ENCODE results near the gene GNL1. TPM values are rescaled to one million over a fixed set of nuclear protein-coding genes. Genes with fewer than 3 reads are reported as not detected.

Gene GNL1
- total RNA-seq, 1 experiment from 2014 or later, result 34.7 TPM

DNA sequence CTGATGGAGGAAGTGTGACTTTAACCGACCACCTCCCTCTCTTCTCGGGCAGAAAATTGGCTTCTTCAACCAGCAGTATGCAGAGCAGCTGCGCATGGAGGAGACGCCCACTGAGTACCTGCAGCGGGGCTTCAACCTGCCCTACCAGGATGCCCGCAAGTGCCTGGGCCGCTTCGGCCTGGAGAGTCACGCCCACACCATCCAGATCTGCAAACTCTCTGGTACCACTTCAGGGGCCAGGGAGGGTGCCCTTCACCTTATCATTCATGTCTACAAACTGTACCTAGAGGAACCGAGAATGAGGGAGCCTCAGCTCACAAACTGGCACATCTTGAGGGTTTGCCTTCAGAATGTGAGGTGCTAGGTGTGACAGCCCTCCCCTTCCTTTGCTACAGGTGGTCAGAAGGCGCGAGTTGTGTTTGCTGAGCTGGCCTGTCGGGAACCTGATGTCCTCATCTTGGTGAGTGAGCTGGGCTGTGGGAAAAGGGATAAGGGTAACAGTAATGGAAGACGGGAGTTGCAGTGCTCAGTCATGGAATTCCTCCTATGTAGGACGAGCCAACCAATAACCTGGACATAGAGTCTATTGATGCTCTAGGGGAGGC, 33.6 kb upstream of the GNL1 start:
- Histone ChIP-seq H3K9ac (ENCODE audit: low read length) (no peak overlapping the region), H3K27me3 (ENCODE audit: low read length) (no peaks in the 10 kb centered on the region), H2AFZ (ENCODE audit: low read length) (no peak overlapping the region), H4K20me1 (ENCODE audit: low read length) (peaks cover 7% of the 10 kb centered on the region; the same call in 1 of the 2 replicates), H3F3A (ENCODE audit: low read length, unreplicated experiment) (peaks cover 6% of the 10 kb centered on the region), H3K79me2 (ENCODE audit: low read length) (peaks cover 13% of the 10 kb centered on the region), H3K9me2 (replicated peaks; ENCODE audit: low read length) (no peaks in the 10 kb centered on the region), H3K9me3 (ENCODE audit: low read length) (no peaks in the 10 kb centered on the region), H3K4me3 (ENCODE audit: low read length) (no peak overlapping the region), H3K27ac (ENCODE audit: low read length) (no peak overlapping the region), H3K4me1 (ENCODE audit: insufficient read depth, low read length) (peaks cover 28% of the 10 kb centered on the region), H3K4me2 (ENCODE audit: low read length) (no peak overlapping the region), H3K36me3 (ENCODE audit: low read depth, low read length) (peaks cover 59% of the 10 kb centered on the region)
- intact Hi-C loops (cut with micrococcal nuclease), result no loop called here
- no peak for ATAC-seq
- BruUV-seq (replicated peaks), result no TSS peak
- ChIA-PET POLR2A (ENCODE audit: unreplicated experiment) (no interaction called here), CTCF (no interaction called here)
- no peak for TF ChIP-seq EZH2 (IDR thresholded peaks at IDR 0.05; ENCODE audit: low read length, unreplicated experiment)
- no peak for TF ChIP-seq EZH2phosphoT487 (IDR thresholded peaks at IDR 0.05; ENCODE audit: borderline replicate concordance, low read length)
- TF ChIP-seq, protein P1, sequence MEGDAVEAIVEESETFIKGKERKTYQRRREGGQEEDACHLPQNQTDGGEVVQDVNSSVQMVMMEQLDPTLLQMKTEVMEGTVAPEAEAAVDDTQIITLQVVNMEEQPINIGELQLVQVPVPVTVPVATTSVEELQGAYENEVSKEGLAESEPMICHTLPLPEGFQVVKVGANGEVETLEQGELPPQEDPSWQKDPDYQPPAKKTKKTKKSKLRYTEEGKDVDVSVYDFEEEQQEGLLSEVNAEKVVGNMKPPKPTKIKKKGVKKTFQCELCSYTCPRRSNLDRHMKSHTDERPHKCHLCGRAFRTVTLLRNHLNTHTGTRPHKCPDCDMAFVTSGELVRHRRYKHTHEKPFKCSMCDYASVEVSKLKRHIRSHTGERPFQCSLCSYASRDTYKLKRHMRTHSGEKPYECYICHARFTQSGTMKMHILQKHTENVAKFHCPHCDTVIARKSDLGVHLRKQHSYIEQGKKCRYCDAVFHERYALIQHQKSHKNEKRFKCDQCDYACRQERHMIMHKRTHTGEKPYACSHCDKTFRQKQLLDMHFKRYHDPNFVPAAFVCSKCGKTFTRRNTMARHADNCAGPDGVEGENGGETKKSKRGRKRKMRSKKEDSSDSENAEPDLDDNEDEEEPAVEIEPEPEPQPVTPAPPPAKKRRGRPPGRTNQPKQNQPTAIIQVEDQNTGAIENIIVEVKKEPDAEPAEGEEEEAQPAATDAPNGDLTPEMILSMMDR (conservative IDR thresholded peaks at IDR 0.05; ENCODE audit: low read depth, low read length), result no peak
- DNase-seq, result no peak

DNA sequence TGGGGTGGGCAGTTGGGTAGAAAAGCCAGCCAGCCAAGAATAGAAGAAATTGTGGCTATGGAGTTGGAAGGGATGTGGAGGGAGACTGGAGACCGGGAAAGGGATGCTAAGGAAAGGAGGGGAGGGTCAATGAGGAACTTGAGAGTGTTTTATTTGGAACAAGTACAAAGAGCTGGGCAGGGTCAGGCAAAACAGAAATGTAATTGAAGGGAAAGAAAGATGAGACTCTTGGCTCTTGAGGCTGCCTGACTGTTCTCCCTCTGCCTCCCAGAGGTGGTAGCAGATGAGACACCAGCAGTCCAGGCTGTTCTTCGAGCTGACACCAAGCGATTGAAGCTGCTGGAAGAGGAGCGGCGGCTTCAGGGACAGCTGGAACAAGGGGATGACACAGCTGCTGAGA, 27.6 kb upstream of the GNL1 start:
- no peaks in the 10 kb centered on the region for H3K9me3 ChIP-seq (ENCODE audit: low read length)
- H3K9me2 ChIP-seq (replicated peaks; ENCODE audit: low read length), result no peaks in the 10 kb centered on the region
- no peak overlapping the region for H2AFZ ChIP-seq (ENCODE audit: low read length)
- no peaks in the 10 kb centered on the region for H3F3A ChIP-seq (ENCODE audit: low read length, unreplicated experiment)
- H3K9ac ChIP-seq (ENCODE audit: low read length), result no peak overlapping the region
- intact Hi-C loops (cut with micrococcal nuclease), result no loop called here
- TF ChIP-seq, protein P1 (conservative IDR thresholded peaks at IDR 0.05; ENCODE audit: low read depth, low read length), result no peak
- TF ChIP-seq EZH2phosphoT487 (IDR thresholded peaks at IDR 0.05; ENCODE audit: borderline replicate concordance, low read length) (no peak), EZH2 (IDR thresholded peaks at IDR 0.05; ENCODE audit: low read length, unreplicated experiment) (no peak)
- ChIA-PET CTCF (no interaction called here), POLR2A (ENCODE audit: unreplicated experiment) (no interaction called here)
- no peaks in the 10 kb centered on the region for H3K27me3 ChIP-seq (ENCODE audit: low read length)
- H3K4me2 ChIP-seq (ENCODE audit: low read length), result no peak overlapping the region
- H3K4me1 ChIP-seq (ENCODE audit: insufficient read depth, low read length), result no peaks in the 10 kb centered on the region
- peak; percentile 20; the same call in 1 of the 2 replicates for ATAC-seq
- BruUV-seq (replicated peaks), result no TSS peak
- no peaks in the 10 kb centered on the region for H4K20me1 ChIP-seq (ENCODE audit: low read length)
- no peak overlapping the region for H3K4me3 ChIP-seq (ENCODE audit: low read length)
- no peak for DNase-seq
- H3K36me3 ChIP-seq (ENCODE audit: low read depth, low read length), result peaks cover 61% of the 10 kb centered on the region
- no peak overlapping the region for H3K27ac ChIP-seq (ENCODE audit: low read length)
- H3K79me2 ChIP-seq (ENCODE audit: low read length), result no peaks in the 10 kb centered on the region

DNA sequence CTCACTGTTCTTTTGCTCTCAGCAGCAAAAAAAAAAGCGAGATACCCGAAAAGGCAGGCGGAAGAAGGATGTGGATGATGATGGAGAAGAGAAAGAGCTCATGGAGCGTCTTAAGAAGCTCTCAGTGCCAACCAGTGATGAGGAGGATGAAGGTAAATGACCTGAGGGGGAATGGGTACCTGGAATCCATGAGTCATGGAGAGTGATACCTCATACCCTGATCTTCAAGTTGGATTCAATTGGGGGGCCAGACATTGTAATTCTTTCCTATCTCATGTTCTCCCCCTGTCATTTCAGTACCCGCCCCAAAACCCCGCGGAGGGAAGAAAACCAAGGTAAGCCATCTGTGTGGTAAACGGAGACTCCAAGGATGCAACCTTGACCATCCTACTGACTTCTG, 21.8 kb upstream of the GNL1 start:
- no TSS peak for BruUV-seq (replicated peaks)
- peaks cover 30% of the 10 kb centered on the region for H4K20me1 ChIP-seq (ENCODE audit: low read length)

More for the DNA sequence above, 21.8 kb upstream of the GNL1 start:
- Histone ChIP-seq H3K79me2 (ENCODE audit: low read length) (peaks cover 42% of the 10 kb centered on the region), H3K36me3 (ENCODE audit: low read depth, low read length) (peaks cover 48% of the 10 kb centered on the region), H3K9me2 (replicated peaks; ENCODE audit: low read length) (no peaks in the 10 kb centered on the region), H3K27ac (ENCODE audit: low read length) (no peak overlapping the region), H3K9me3 (ENCODE audit: low read length) (no peaks in the 10 kb centered on the region), H3K4me3 (ENCODE audit: low read length) (no peak overlapping the region), H3K9ac (ENCODE audit: low read length) (no peak overlapping the region), H2AFZ (ENCODE audit: low read length) (no peak overlapping the region), H3F3A (ENCODE audit: low read length, unreplicated experiment) (no peaks in the 10 kb centered on the region), H3K4me2 (ENCODE audit: low read length) (no peak overlapping the region), H3K27me3 (ENCODE audit: low read length) (no peaks in the 10 kb centered on the region), H3K4me1 (ENCODE audit: insufficient read depth, low read length) (peaks cover 11% of the 10 kb centered on the region)
- intact Hi-C loops (cut with micrococcal nuclease), result no loop called here
- DNase-seq (no peak), ATAC-seq (no peak)
- TF ChIP-seq EZH2phosphoT487 (IDR thresholded peaks at IDR 0.05; ENCODE audit: borderline replicate concordance, low read length), result no peak
- TF ChIP-seq EZH2 (IDR thresholded peaks at IDR 0.05; ENCODE audit: low read length, unreplicated experiment), result no peak
- TF ChIP-seq, protein P1 (conservative IDR thresholded peaks at IDR 0.05; ENCODE audit: low read depth, low read length), result no peak
- CTCF ChIA-PET, result no interaction called here
- POLR2A ChIA-PET (ENCODE audit: unreplicated experiment), result no interaction called here
